HUES6 (cell line): ENCODE data around the gene DYRK3.

ENCODE experiments used
- H3K27ac ChIP-seq: 2 replicates; pipeline ENCODE4 v1.7.0; 2013; ENCODE audit warnings: low read depth, mild to moderate bottlenecking, low read length, inconsistent platforms
- H3K27me3 ChIP-seq: 2 replicates; pipeline ENCODE4 v1.6.1; 2013; ENCODE audit warnings: low read length; ENCODE audit not compliant: control insufficient read depth, insufficient read depth
- H3K36me3 ChIP-seq: 2 replicates; pipeline ENCODE4 v1.6.1; 2013; ENCODE audit warnings: low read length; ENCODE audit not compliant: control insufficient read depth, insufficient read depth
- H3K4me1 ChIP-seq: 2 replicates; pipeline ENCODE4 v1.6.1; 2013; ENCODE audit warnings: low read length; ENCODE audit not compliant: control insufficient read depth, insufficient read depth
- H3K4me3 ChIP-seq: 2 replicates; pipeline ENCODE4 v1.5.1; 2013; ENCODE audit warnings: low read depth, low read length
- H3K9ac ChIP-seq: one replicate; pipeline ENCODE4 v1.6.1; 2013; ENCODE audit warnings: mild to moderate bottlenecking, low read length
- H3K9me3 ChIP-seq: 2 replicates; pipeline ENCODE4 v1.6.1; 2013; ENCODE audit warnings: low read depth, low read length; ENCODE audit not compliant: control insufficient read depth, insufficient read depth

The DYRK3 gene

DNA sequence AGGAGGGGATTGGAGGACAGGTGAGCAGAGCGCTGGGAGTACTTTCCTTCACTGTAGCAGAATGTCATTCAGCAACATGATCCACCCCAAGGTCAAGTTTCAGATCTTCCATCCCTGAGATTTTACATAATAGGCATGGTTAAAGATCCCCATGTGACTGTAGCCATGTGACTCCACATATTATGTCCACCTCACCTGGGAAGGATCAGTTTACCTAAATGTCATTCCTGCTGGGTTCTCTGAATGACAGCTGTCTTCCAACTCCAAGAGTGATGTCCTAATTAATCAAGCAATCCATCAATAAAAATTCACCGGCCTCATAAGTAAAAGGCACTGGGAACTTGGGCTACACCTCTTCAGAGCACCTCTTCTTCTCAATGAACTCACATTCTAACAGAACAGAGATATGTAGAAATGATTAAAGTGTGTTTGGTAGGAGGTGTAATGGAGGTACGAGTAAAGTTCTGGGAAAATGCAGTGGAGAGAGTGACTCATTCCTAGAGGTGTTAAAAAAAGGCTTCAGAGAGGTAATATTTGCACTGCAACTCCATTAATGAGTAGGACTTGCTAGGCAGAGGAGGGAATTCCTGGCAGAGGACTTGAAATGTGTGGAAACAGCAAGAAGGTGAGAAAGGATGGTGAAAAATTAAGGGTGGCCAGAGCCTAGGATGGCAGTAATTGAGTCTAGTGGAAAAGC, 27.2 kb downstream of the DYRK3 start:
- no peaks in the 10 kb centered on the region for H3K9me3 ChIP-seq
- peaks cover 41% of the 10 kb centered on the region for H3K27me3 ChIP-seq
- no peaks in the 10 kb centered on the region for H3K36me3 ChIP-seq
- no peak overlapping the region for H3K27ac ChIP-seq
- H3K9ac ChIP-seq: no peak overlapping the region
- peaks cover 25% of the 10 kb centered on the region for H3K4me1 ChIP-seq
- no peak overlapping the region for H3K4me3 ChIP-seq

DNA sequence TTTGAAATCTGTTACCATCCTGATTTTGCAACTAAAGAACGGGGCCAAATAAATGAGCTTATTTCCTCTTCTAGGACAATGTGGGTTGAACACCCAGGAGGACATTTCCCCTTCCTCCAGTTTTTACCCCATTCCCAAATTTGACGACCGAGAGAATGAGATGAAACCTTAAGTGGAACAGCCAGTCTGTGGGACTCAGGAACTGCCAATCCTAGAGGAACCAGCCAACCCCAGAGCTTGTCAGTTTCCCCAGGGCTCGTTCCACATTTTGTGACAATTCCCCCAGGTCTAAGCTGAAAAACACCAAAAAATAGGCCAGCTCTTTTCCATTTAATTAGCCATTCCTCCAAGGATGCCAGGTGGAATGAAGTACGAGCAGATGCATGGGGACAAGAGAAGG, 28.0 kb downstream of the DYRK3 start:
- peaks cover 35% of the 10 kb centered on the region for H3K27me3 ChIP-seq
- H3K9me3 ChIP-seq: no peaks in the 10 kb centered on the region

DNA sequence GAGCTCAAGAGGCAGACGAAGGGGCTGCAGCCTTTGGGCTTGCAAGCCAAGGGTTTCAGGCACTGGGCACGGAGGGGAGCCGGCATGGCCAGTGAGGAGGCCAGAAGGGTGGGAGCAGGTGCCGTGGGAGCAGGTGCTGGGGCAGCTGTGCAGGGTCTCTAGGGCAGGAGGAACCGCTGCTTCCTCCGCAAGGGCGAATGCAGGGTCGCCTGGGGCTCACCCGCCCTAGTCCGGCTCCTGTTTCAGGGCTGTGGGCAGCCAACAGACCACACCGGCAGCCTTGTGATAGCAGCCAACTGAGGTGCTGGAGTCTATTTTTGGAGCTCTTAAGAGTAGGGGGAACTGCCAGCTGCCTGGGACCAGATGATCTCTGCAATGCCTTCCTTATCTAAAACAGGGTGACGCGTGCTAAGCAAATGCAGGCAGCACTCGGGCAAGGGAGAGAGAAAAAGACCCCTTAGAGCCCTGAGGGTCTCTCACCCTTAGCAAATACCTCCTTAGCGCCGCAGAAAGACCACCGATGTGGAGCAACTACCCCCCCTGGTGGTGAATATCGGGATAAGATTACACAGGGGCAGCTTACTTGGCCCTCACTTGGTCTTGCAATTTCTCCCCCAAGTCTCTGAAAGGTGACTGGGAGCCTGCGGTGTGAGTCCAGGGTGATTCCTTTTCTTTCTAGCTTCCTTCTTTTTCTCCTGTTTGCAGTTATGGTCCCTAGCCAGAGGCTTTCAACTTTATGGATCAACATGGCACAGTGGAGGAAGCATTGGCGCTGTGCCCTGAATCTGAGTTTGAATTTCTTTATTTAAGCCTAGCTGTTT, 28.7 kb downstream of the DYRK3 start:
- Histone ChIP-seq H3K36me3 (no peaks in the 10 kb centered on the region), H3K9ac (no peak overlapping the region), H3K4me1 (peaks cover 14% of the 10 kb centered on the region; the same call in 1 of the 2 replicates), H3K9me3 (no peaks in the 10 kb centered on the region), H3K4me3 (peak overlapping the region; percentile 45), H3K27ac (no peak overlapping the region), H3K27me3 (peaks cover 32% of the 10 kb centered on the region)

More for the DNA sequence above, 28.0 kb downstream of the DYRK3 start:
- H3K9ac ChIP-seq: no peak overlapping the region
- no peak overlapping the region for H3K27ac ChIP-seq
- no peaks in the 10 kb centered on the region for H3K36me3 ChIP-seq
- peak overlapping the region; percentile 45; the same call in 1 of the 2 replicates for H3K4me3 ChIP-seq
- peaks cover 18% of the 10 kb centered on the region; the same call in 1 of the 2 replicates for H3K4me1 ChIP-seq

DNA sequence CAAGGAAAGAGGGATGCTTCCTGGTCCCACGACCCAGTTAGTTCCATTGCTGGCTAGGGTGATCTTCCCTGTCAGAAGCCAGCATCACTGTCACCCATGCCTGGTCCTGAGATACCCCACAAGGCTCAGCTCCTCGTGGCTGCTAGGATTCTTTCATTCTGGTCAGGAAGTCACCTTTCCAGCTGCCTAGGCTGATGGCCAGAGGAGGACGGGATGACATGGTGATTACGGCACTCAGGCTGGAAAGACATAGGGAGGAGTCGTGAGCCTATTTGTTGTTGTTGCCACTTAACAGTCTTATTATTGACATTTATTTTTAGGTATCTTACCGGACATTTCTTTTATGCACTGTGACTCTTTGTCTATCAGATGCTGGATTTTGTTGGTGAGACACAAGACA, 29.4 kb downstream of the DYRK3 start:
- Histone ChIP-seq H3K4me1 (peaks cover 8% of the 10 kb centered on the region; the same call in 1 of the 2 replicates), H3K27me3 (peaks cover 25% of the 10 kb centered on the region), H3K36me3 (no peaks in the 10 kb centered on the region), H3K27ac (no peak overlapping the region), H3K9me3 (no peaks in the 10 kb centered on the region), H3K4me3 (no peak overlapping the region), H3K9ac (no peak overlapping the region)

DNA sequence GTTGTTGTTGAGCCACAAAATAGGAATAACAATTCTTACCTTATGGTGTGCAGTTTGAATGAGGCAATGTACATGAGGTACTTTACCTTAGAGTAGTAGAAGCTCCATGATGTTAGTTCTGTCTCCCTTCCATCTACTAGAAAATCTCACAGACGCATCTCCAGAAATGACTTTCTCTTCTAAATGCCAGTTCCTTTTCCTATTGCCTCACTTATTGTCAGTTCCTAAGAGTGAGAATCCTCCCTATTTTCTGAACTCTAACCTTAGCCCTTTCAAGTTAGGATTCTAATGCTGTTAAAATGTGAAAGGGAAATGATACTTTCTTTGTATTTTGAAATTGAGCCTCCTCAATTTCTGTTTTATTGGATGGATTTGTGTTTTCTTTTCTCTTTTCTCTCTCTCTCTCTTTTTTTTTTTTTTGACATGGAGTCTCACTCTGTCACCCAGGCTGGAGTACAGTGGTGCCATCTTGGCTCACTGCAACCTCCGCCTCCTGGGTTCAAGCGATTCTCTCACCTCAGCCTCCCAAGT, 30.8 kb downstream of the DYRK3 start:
- Histone ChIP-seq H3K27ac (no peak overlapping the region), H3K36me3 (no peaks in the 10 kb centered on the region), H3K9ac (no peak overlapping the region), H3K4me1 (peaks cover 13% of the 10 kb centered on the region; the same call in 1 of the 2 replicates), H3K9me3 (no peaks in the 10 kb centered on the region), H3K4me3 (no peak overlapping the region), H3K27me3 (peaks cover 21% of the 10 kb centered on the region)

DNA sequence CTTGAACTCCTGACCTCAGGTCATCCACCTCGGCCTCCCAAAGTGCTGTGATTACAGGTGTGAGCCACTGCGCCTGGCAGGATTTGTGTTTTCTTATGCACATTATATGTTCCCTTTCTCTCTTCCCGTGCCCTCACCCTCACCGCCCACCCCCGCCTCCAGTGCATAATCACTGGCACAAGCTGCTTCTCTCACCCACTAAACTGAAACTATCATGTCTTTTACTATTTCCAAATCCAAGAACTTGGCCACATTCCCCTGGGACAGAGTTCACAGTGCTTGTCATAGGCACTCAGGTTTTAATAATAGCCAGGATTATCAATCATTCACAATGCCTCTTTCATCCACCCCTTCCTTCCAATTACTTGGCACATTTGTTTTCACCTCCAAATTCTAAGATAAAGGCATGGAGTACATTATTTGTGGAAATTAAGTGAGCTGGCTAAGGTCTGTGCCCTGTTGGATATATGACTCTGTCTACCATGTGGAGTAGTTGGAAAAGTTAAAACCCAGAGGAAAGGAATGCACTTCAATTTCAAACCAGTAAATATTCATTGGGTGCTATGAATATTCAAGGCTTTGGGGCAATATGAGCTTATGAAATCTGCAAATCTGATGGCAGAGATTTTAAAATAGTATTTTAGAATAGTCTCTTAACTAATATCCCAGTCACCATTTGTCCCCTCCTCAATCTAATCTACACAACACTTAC, 31.8 kb downstream of the DYRK3 start:
- Histone ChIP-seq H3K4me1 (peaks cover 22% of the 10 kb centered on the region), H3K27me3 (peaks cover 20% of the 10 kb centered on the region), H3K4me3 (no peak overlapping the region), H3K9me3 (no peaks in the 10 kb centered on the region), H3K9ac (no peak overlapping the region), H3K27ac (no peak overlapping the region), H3K36me3 (no peaks in the 10 kb centered on the region)

DNA sequence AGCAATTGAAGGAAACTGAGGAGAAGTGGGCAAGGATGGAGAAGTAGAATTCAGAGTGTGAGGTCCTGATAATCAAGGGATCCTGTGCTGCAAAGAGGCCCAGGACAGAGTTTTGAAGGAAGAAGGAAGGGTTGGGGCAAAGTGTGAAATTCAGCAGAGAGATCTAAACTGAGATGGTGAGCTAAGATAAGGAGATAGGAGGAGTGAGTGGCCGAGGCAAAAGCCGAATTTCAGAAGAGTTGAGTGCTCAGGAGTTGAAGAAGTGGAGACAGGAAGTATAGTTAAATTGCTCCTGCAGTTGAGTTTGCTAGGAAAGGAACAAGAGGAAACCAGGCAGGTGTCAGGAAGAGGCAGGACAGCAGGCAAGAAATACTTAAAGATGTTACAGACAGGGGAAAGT, 33.0 kb downstream of the DYRK3 start:
- peaks cover 34% of the 10 kb centered on the region for H3K4me1 ChIP-seq
- H3K4me3 ChIP-seq: no peak overlapping the region
- no peaks in the 10 kb centered on the region for H3K9me3 ChIP-seq
- no peak overlapping the region for H3K9ac ChIP-seq
- H3K36me3 ChIP-seq: no peaks in the 10 kb centered on the region
- H3K27ac ChIP-seq: no peak overlapping the region
- peaks cover 7% of the 10 kb centered on the region for H3K27me3 ChIP-seq

DNA sequence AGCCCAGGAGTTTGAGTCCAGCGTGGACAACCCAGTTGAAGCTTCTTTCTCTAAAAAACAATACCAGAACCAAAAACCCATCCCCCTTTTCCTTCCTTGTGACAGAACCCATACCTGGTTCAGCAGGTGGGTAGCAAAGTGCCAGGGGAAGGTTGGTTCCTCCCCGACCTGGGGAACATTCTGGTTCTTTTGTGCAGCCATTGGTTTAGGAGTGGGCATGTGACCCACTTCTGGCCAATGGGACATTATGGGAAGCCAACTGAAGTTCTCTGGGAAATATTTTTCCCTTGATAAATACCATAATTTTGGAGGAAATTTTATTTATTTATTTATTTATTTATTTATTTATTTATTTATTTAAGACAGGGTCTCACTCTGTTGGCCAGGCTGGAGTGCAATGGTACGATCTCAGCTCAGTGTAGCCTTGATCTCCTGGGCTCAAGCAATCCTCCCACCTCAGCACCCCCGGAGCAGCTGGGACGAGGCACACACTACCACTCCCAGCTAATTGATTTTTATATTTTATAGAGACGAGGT, 33.6 kb downstream of the DYRK3 start:
- no peaks in the 10 kb centered on the region for H3K9me3 ChIP-seq
- no peak overlapping the region for H3K27ac ChIP-seq
- H3K9ac ChIP-seq: no peak overlapping the region
- no peak overlapping the region for H3K4me3 ChIP-seq
- H3K27me3 ChIP-seq: peaks cover 2% of the 10 kb centered on the region
- H3K36me3 ChIP-seq: no peaks in the 10 kb centered on the region
- peaks cover 32% of the 10 kb centered on the region for H3K4me1 ChIP-seq

DNA sequence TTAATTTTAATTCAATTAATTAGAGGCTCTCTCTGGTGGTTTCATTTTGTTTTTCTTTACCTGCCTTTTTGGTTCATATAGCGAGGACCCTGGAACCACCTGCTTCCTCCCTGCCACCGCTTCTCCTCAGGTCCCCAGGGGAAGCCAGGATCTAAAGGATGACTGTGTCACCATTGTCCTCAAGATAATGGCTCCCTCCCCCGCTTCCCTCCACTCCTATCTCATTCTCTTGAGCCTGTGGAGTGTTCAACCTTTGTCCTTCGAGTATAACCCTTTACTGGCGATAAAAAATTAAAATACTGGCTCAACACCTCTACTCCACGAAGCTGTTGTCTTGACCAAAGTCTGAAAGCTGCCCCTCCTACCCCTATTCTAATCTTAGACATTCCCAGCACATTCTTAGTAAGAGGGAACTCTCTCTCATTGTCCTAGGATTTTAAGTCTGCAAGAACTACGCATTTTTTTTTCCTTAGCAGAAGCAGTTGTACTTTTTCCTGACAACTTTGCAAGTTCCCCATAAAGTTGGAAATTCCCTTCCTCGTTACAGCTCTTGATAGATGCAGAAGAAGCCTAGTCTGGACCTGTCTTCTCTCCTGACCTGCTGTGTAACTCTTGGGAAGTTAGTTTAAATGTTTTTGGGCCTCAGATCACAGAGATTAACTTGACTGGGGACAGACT, 36.8 kb downstream of the DYRK3 start:
- Histone ChIP-seq H3K9ac (no peak overlapping the region), H3K4me3 (no peak overlapping the region), H3K4me1 (peaks cover 30% of the 10 kb centered on the region), H3K36me3 (no peaks in the 10 kb centered on the region), H3K27ac (no peak overlapping the region), H3K9me3 (no peaks in the 10 kb centered on the region), H3K27me3 (no peaks in the 10 kb centered on the region)
